K562 (cell line): ENCODE results near the gene GJA9.

Source experiments
- ELF1 ChIP-seq: fragments of 200-800 bp; sonication (Bioruptor generic); IDR thresholded peaks from 2 replicates; pipeline ENCODE4 v1.6.1; 2016; ENCODE audit warnings: missing genetic modification characterization, missing compliant biosample characterization
- KDM5B ChIP-seq: fragments of 200-600 bp; sonication (generic); IDR thresholded peaks from 2 replicates; pipeline ENCODE4 v1.6.1; 2012; ENCODE audit warnings: low read depth, mild to moderate bottlenecking, moderate library complexity, low read length, control low read depth, inconsistent platforms; ENCODE audit not compliant: insufficient replicate concordance
- PCBP2 ChIP-seq: fragments of 200-400 bp; formaldehyde crosslinking; IDR thresholded peaks from 2 replicates; pipeline ENCODE4 v1.6.1; 2018; ENCODE audit warnings: low read length, low read depth, mild to moderate bottlenecking, moderate library complexity; ENCODE audit not compliant: poor library complexity, severe bottlenecking
- SRF ChIP-seq, 2 experiments: fragments of 250-450, 450-650 bp in 1 of 2; sonication (Bioruptor Pico) in 1 of 2; sonication (generic) in 1 of 2; formaldehyde crosslinking; IDR thresholded peaks; 2 replicates each; pipeline versions ENCODE4 v1.5.0 to v1.5.1; 2020 to 2022; ENCODE audit warnings: mild to moderate bottlenecking in 1 of 2, missing genetic modification reagents in 1 of 2
- ZFP36 ChIP-seq: fragments of 150-350 bp; IDR thresholded peaks from 2 replicates; pipeline ENCODE4 v1.6.1; 2018; ENCODE audit warnings: low read length, low read depth; ENCODE audit not compliant: partially characterized antibody
- ZNF274 ChIP-seq: IDR thresholded peaks from 2 replicates; pipeline ENCODE4 v1.6.1; 2011; ENCODE audit warnings: low read depth, mild to moderate bottlenecking, low read length, moderate library complexity, borderline replicate concordance
- TF ChIP-seq, protein P1 (sequence below): sonication (generic); formaldehyde crosslinking; IDR thresholded peaks from 2 replicates; pipeline ENCODE4 v1.5.0; 2020; ENCODE audit warnings: missing genetic modification reagents
- TF ChIP-seq, protein P2 (sequence below): fragments of 450-650 bp; IDR thresholded peaks from 2 replicates; pipeline ENCODE4 v1.6.1; 2016
- TF ChIP-seq, protein P3 (sequence below): sonication (generic); formaldehyde crosslinking; IDR thresholded peaks from 2 replicates; pipeline ENCODE4 v1.8.1; 2023; ENCODE audit warnings: mild to moderate bottlenecking, missing genetic modification reagents, moderate library complexity
- TF ChIP-seq, protein P4 (sequence below), 3 experiments: IDR thresholded peaks in 2 of 3; conservative IDR thresholded peaks in 1 of 3; 2 replicates each; pipeline ENCODE4 v1.5.1; 2011 to 2012; ENCODE audit warnings: low read length in 3 of 3, mild to moderate bottlenecking in 3 of 3, control low read depth in 2 of 3, improper control_type of control experiment in 1 of 3, inconsistent platforms in 1 of 3, low read depth in 1 of 3, mixed read lengths in 1 of 3, moderate library complexity in 1 of 3; ENCODE audit not compliant: insufficient read depth in 2 of 3
- TF ChIP-seq, protein P5 (sequence below): fragments of 200-800 bp; sonication (Bioruptor generic); IDR thresholded peaks from 2 replicates; pipeline ENCODE4 v1.6.1; 2017; ENCODE audit warnings: missing genetic modification characterization, missing compliant biosample characterization

DNA sequence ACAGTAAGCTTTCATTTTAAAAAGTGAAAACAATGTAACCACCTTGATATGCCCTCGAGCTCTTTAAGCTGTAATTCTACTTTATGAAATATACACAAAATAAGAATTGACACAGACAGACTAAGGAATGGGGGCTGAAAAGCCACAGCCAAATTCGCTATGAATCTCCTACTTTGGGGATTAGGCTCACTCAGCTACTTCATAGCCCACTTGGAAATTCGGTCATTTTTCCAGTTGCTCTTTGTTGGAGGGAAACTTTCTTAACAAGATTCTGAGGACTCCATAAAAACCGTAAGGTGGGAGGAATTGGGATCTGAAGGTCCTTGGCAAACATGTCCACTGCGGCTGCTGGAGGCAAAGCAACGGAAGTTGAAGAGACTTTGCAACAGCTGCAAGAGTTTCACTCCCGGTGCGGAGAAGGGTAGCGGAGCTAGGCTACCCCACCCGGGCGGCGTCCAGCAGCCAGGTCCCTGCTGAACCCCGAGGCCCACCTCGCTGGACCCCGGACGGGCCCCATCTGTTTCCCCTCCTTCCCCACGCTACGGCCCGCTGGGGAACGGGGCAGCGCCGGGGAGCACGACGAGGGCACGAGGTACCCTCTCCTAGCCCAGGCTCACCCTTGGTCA is 8.9 kb downstream of the GJA9 start:
- TF ChIP-seq, protein P1, sequence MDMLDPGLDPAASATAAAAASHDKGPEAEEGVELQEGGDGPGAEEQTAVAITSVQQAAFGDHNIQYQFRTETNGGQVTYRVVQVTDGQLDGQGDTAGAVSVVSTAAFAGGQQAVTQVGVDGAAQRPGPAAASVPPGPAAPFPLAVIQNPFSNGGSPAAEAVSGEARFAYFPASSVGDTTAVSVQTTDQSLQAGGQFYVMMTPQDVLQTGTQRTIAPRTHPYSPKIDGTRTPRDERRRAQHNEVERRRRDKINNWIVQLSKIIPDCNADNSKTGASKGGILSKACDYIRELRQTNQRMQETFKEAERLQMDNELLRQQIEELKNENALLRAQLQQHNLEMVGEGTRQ (CRISPR knock-in tag) = no peak
- TF ChIP-seq KDM5B (no peak), SRF (CRISPR knock-in tag; IDR thresholded peaks at IDR 0.05) (no peak), ZFP36 (no peak), PCBP2 (no peak), ELF1 (no peak), ZNF274 (no peak)
- TF ChIP-seq, protein P2, sequence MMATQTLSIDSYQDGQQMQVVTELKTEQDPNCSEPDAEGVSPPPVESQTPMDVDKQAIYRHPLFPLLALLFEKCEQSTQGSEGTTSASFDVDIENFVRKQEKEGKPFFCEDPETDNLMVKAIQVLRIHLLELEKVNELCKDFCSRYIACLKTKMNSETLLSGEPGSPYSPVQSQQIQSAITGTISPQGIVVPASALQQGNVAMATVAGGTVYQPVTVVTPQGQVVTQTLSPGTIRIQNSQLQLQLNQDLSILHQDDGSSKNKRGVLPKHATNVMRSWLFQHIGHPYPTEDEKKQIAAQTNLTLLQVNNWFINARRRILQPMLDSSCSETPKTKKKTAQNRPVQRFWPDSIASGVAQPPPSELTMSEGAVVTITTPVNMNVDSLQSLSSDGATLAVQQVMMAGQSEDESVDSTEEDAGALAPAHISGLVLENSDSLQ = no peak; the same call in 1 of the 2 replicates
- TF ChIP-seq, protein P3, sequence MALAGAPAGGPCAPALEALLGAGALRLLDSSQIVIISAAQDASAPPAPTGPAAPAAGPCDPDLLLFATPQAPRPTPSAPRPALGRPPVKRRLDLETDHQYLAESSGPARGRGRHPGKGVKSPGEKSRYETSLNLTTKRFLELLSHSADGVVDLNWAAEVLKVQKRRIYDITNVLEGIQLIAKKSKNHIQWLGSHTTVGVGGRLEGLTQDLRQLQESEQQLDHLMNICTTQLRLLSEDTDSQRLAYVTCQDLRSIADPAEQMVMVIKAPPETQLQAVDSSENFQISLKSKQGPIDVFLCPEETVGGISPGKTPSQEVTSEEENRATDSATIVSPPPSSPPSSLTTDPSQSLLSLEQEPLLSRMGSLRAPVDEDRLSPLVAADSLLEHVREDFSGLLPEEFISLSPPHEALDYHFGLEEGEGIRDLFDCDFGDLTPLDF (CRISPR knock-in tag) = no peak
- TF ChIP-seq, protein P4, sequence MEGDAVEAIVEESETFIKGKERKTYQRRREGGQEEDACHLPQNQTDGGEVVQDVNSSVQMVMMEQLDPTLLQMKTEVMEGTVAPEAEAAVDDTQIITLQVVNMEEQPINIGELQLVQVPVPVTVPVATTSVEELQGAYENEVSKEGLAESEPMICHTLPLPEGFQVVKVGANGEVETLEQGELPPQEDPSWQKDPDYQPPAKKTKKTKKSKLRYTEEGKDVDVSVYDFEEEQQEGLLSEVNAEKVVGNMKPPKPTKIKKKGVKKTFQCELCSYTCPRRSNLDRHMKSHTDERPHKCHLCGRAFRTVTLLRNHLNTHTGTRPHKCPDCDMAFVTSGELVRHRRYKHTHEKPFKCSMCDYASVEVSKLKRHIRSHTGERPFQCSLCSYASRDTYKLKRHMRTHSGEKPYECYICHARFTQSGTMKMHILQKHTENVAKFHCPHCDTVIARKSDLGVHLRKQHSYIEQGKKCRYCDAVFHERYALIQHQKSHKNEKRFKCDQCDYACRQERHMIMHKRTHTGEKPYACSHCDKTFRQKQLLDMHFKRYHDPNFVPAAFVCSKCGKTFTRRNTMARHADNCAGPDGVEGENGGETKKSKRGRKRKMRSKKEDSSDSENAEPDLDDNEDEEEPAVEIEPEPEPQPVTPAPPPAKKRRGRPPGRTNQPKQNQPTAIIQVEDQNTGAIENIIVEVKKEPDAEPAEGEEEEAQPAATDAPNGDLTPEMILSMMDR (IDR thresholded peaks at IDR 0.05 in 2 of 3, conservative IDR thresholded peaks at IDR 0.05 in 1 of 3; ENCODE audit: insufficient read depth in 2 of 3, low read depth in 1 of 3, low read length in 3 of 3) = no peak
- TF ChIP-seq, protein P5, sequence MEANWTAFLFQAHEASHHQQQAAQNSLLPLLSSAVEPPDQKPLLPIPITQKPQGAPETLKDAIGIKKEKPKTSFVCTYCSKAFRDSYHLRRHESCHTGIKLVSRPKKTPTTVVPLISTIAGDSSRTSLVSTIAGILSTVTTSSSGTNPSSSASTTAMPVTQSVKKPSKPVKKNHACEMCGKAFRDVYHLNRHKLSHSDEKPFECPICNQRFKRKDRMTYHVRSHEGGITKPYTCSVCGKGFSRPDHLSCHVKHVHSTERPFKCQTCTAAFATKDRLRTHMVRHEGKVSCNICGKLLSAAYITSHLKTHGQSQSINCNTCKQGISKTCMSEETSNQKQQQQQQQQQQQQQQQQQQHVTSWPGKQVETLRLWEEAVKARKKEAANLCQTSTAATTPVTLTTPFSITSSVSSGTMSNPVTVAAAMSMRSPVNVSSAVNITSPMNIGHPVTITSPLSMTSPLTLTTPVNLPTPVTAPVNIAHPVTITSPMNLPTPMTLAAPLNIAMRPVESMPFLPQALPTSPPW (CRISPR knock-in tag) = no peak
